Ascending aorta (tissue), 2 donors: ENCODE measurements around the gene C3orf22. TPM values are rescaled to one million over a fixed set of nuclear protein-coding genes. Genes with fewer than 3 reads are reported as not detected.

Source experiments
- DNase-seq, 2 donors: peaks; one replicate each; pipeline ENCODE4 v3.0.0-alpha.2; 2019; ENCODE audit warnings: low spot score in 2 of 2
- H3K27ac ChIP-seq, 2 donors: fragments of 200-600 bp; sonication (generic); one replicate each; pipeline ENCODE4 v1.5.1; 2016 to 2017; ENCODE audit warnings: mild to moderate bottlenecking in 1 of 2
- H3K27me3 ChIP-seq: fragments of 200-600 bp; sonication (generic); one replicate; pipeline ENCODE4 v1.5.1; 2017
- H3K36me3 ChIP-seq, 2 donors: fragments of 200-600 bp; sonication (generic); one replicate each; pipeline ENCODE4 v1.5.1; 2016
- H3K4me1 ChIP-seq, 2 donors: fragments of 200-600 bp; sonication (generic); one replicate each; pipeline ENCODE4 v1.5.1; 2016 to 2017; ENCODE audit warnings: mild to moderate bottlenecking in 1 of 2
- H3K4me3 ChIP-seq, 2 donors: fragments of 200-600 bp; sonication (generic); one replicate each; pipeline ENCODE4 v1.5.1; 2016 to 2017; ENCODE audit warnings: mild to moderate bottlenecking in 1 of 2
- H3K9me3 ChIP-seq, 2 donors: fragments of 200-600 bp; sonication (generic); one replicate each; pipeline ENCODE4 v1.5.1; 2016
- CTCF ChIP-seq, 3 experiments: fragments of 200-600 bp in 2 of 3; fragments of 450-650 bp in 1 of 3; sonication (generic) in 2 of 3; IDR thresholded peaks; one replicate each; pipeline ENCODE4 v1.5.1; 2016 to 2019; ENCODE audit warnings: antibody characterized with exemption in 3 of 3, mild to moderate bottlenecking in 1 of 3, moderate library complexity in 1 of 3
- intact Hi-C: fragments of 100-400 bp; cut with DNase I; formaldehyde crosslinking; loops from one replicate; pipeline ENCODE4 v1.15.1; 2023
- total RNA-seq: library from RNA; depleted of rRNA; stranded (reverse); fragments of >200 nt; gene quantifications from one replicate; pipeline ENCODE4 v1.1.0, GENCODE V29; 2016

The C3orf22 gene
- total RNA-seq, 1 donor from 2014 or later: not detected

GRCh38 chr3:126507886-126508285 is 50.8 kb downstream of the C3orf22 start:
- TF ChIP-seq CTCF (IDR thresholded peaks at IDR 0.05): no peak
- no peaks in the 10 kb centered on the region for H3K4me1 ChIP-seq
- H3K27ac ChIP-seq: no peak overlapping the region
- no peak overlapping the region for H3K4me3 ChIP-seq
- intact Hi-C loops: no loop called here
- H3K27me3 ChIP-seq: no peaks in the 10 kb centered on the region
- DNase-seq: no peak
- no peaks in the 10 kb centered on the region for H3K9me3 ChIP-seq
- no peaks in the 10 kb centered on the region for H3K36me3 ChIP-seq

GRCh38 chr3:126503701-126504100 is 55.0 kb downstream of the C3orf22 start:
- no peak for DNase-seq
- H3K27ac ChIP-seq: no peak overlapping the region
- no peaks in the 10 kb centered on the region for H3K27me3 ChIP-seq
- no peak overlapping the region for H3K4me3 ChIP-seq
- no peaks in the 10 kb centered on the region for H3K9me3 ChIP-seq
- H3K4me1 ChIP-seq: no peaks in the 10 kb centered on the region
- H3K36me3 ChIP-seq: no peaks in the 10 kb centered on the region
- intact Hi-C loops: no loop called here
- TF ChIP-seq CTCF (IDR thresholded peaks at IDR 0.05): no peak

GRCh38 chr3:126502656-126503055 is 56.1 kb downstream of the C3orf22 start:
- H3K9me3 ChIP-seq: no peaks in the 10 kb centered on the region
- H3K36me3 ChIP-seq: no peaks in the 10 kb centered on the region
- intact Hi-C loops: no loop called here
- TF ChIP-seq CTCF (IDR thresholded peaks at IDR 0.05): no peak
- no peaks in the 10 kb centered on the region for H3K4me1 ChIP-seq
- no peak overlapping the region for H3K27ac ChIP-seq
- DNase-seq: no peak
- H3K4me3 ChIP-seq: no peak overlapping the region
- H3K27me3 ChIP-seq: no peaks in the 10 kb centered on the region

GRCh38 chr3:126501736-126502135 is 57.0 kb downstream of the C3orf22 start:
- Histone ChIP-seq H3K27me3 (no peaks in the 10 kb centered on the region), H3K4me1 (no peaks in the 10 kb centered on the region), H3K4me3 (no peak overlapping the region), H3K27ac (no peak overlapping the region), H3K36me3 (no peaks in the 10 kb centered on the region), H3K9me3 (no peaks in the 10 kb centered on the region)
- intact Hi-C loops: no loop called here
- DNase-seq: no peak
- no peak for TF ChIP-seq CTCF (IDR thresholded peaks at IDR 0.05)

- no peak for TF ChIP-seq CTCF (IDR thresholded peaks at IDR 0.05)
- Histone ChIP-seq H3K9me3 (no peaks in the 10 kb centered on the region), H3K36me3 (no peaks in the 10 kb centered on the region), H3K4me1 (no peaks in the 10 kb centered on the region), H3K4me3 (no peak overlapping the region), H3K27me3 (no peaks in the 10 kb centered on the region), H3K27ac (no peak overlapping the region)
- DNase-seq: no peak
- intact Hi-C loops: no loop called here
Measured at GRCh38 chr3:126501054-126501453, 57.7 kb downstream of the C3orf22 start.

- Histone ChIP-seq H3K36me3 (no peaks in the 10 kb centered on the region), H3K27me3 (no peaks in the 10 kb centered on the region), H3K4me1 (no peaks in the 10 kb centered on the region), H3K4me3 (no peak overlapping the region), H3K9me3 (no peaks in the 10 kb centered on the region), H3K27ac (no peak overlapping the region)
- intact Hi-C loops: no loop called here
- no peak for TF ChIP-seq CTCF (IDR thresholded peaks at IDR 0.05)
- DNase-seq: no peak
Measured at GRCh38 chr3:126500016-126500415, 58.7 kb downstream of the C3orf22 start.
